Measurements from ENCODE around the gene USP53. TPM values are rescaled to one million over a fixed set of nuclear protein-coding genes. Genes with fewer than 3 reads are reported as not detected.

The USP53 gene
- total RNA-seq, 4 donors from 2014 or later: 42.5 to 113 (median 68.3) TPM

GRCh38 chr4:119218093-119218492, 5.6 kb downstream of the USP53 start:
- H3K36me3 ChIP-seq: peaks cover 0 to 4% of the 10 kb centered on the region in 2 donors
- no peak for DNase-seq
- H3K4me1 ChIP-seq: peaks cover 0 to 4% of the 10 kb centered on the region in 2 donors
- WGBS, 2 donors: 96 to 97% methylated on average over 1 of the region's 1 CpG
- no peaks in the 10 kb centered on the region for H3K27me3 ChIP-seq
- H3K27ac ChIP-seq: no peak overlapping the region
- intact Hi-C loops (cut with DNase I): loop anchor here (10.0 kb wide), 1 partner anchor 67 kb away; no protein-coding TSS in a partner anchor
- H3K9me3 ChIP-seq: no peaks in the 10 kb centered on the region
- TF ChIP-seq POLR2A (IDR thresholded peaks at IDR 0.05): no peak
- no peak for TF ChIP-seq CTCF (IDR thresholded peaks at IDR 0.05)
- no peak overlapping the region for H3K4me3 ChIP-seq (replicated peaks in 1 of 3)

GRCh38 chr4:119221412-119221811, 8.9 kb downstream of the USP53 start:
- TF ChIP-seq CTCF (IDR thresholded peaks at IDR 0.05) (no peak), POLR2A (IDR thresholded peaks at IDR 0.05) (no peak)
- WGBS, 2 donors: 84 to 94% methylated on average over 4 of the region's 4 CpGs
- DNase-seq: no peak
- Histone ChIP-seq H3K9me3 (no peaks in the 10 kb centered on the region), H3K36me3 (peaks cover 0 to 4% of the 10 kb centered on the region in 2 donors), H3K27ac (no peak overlapping the region), H3K4me1 (no peaks in the 10 kb centered on the region), H3K4me3 (replicated peaks in 1 of 3) (no peak overlapping the region), H3K27me3 (no peaks in the 10 kb centered on the region)
- intact Hi-C loops (cut with DNase I): no loop called here

- Histone ChIP-seq H3K27ac (no peak overlapping the region), H3K4me1 (no peaks in the 10 kb centered on the region), H3K4me3 (replicated peaks in 1 of 3) (no peak overlapping the region), H3K27me3 (no peaks in the 10 kb centered on the region), H3K36me3 (no peaks in the 10 kb centered on the region), H3K9me3 (no peaks in the 10 kb centered on the region)
- no peak for DNase-seq
- TF ChIP-seq POLR2A (IDR thresholded peaks at IDR 0.05): no peak
- no peak for TF ChIP-seq CTCF (IDR thresholded peaks at IDR 0.05)
- intact Hi-C loops (cut with DNase I): no loop called here
Measured at GRCh38 chr4:119227690-119228089, 15.2 kb downstream of the USP53 start.

- intact Hi-C loops (cut with DNase I): no loop called here
- H3K36me3 ChIP-seq: no peaks in the 10 kb centered on the region
- no peak for TF ChIP-seq CTCF (IDR thresholded peaks at IDR 0.05)
- TF ChIP-seq POLR2A (IDR thresholded peaks at IDR 0.05): no peak
- H3K4me3 ChIP-seq (replicated peaks in 1 of 3): no peak overlapping the region
- no peak overlapping the region for H3K27ac ChIP-seq
- no peaks in the 10 kb centered on the region for H3K4me1 ChIP-seq
- no peak for DNase-seq
- no peaks in the 10 kb centered on the region for H3K9me3 ChIP-seq
- no peaks in the 10 kb centered on the region for H3K27me3 ChIP-seq
- WGBS, 2 donors: 96 to 99% methylated on average over 3 of the region's 3 CpGs
Measured at GRCh38 chr4:119228406-119228805, 15.9 kb downstream of the USP53 start.

GRCh38 chr4:119229908-119230687, 17.6 kb downstream of the USP53 start:
- no peak for DNase-seq
- no peak overlapping the region for H3K4me3 ChIP-seq (replicated peaks in 1 of 3)
- intact Hi-C loops (cut with DNase I): no loop called here
- TF ChIP-seq POLR2A (IDR thresholded peaks at IDR 0.05) (no peak), CTCF (IDR thresholded peaks at IDR 0.05) (no peak)
- peaks cover 0 to 6% of the 10 kb centered on the region in 2 donors for H3K4me1 ChIP-seq
- no peak overlapping the region for H3K27ac ChIP-seq
- 94 to 95% methylated on average over 4 of the region's 4 CpGs for WGBS, 2 donors
- no peaks in the 10 kb centered on the region for H3K27me3 ChIP-seq
- H3K9me3 ChIP-seq: no peaks in the 10 kb centered on the region
- H3K36me3 ChIP-seq: peaks cover 0 to under 1% of the 10 kb centered on the region in 2 donors

All from thyroid gland (tissue), 4 donors.